Heart left ventricle (tissue), 16 donors: Measurements from ENCODE around the gene CUTA. TPM values are rescaled to one million over a fixed set of nuclear protein-coding genes. Genes with fewer than 3 reads are reported as not detected.

ENCODE experiments used
- ATAC-seq, 4 donors: fragments of 200-7000 bp; cut with Tn5 transposase; one replicate each; pipeline ENCODE4 v1.9.1; 2020 to 2022; ENCODE audit warnings: moderate library complexity in 4 of 4, mild to moderate bottlenecking in 3 of 4, moderate number of reproducible peaks in 1 of 4
- DNase-seq, 5 donors: peaks; one replicate each; pipeline ENCODE4 v3.0.0-alpha.2; 2020
- H3K27ac ChIP-seq, 12 donors: fragments of 200-600 bp; sonication (generic) in 4 of 12; one replicate each; pipeline versions ENCODE4 v1.5.0 to v1.8.0; 2016 to 2022; ENCODE audit warnings: mild to moderate bottlenecking in 2 of 12
- H3K27me3 ChIP-seq, 9 donors: fragments of 200-600 bp; sonication (generic) in 2 of 9; one replicate each; pipeline versions ENCODE4 v1.5.1 to v1.8.0; 2016 to 2022; ENCODE audit warnings: mild to moderate bottlenecking in 3 of 9
- H3K36me3 ChIP-seq, 9 donors: fragments of 200-600 bp; sonication (generic) in 2 of 9; one replicate each; pipeline versions ENCODE4 v1.5.0 to v1.8.0; 2018 to 2022; ENCODE audit warnings: mild to moderate bottlenecking in 2 of 9
- H3K4me1 ChIP-seq, 12 donors: fragments of 200-600 bp; sonication (generic) in 4 of 12; one replicate each; pipeline versions ENCODE4 v1.5.0 to v1.8.0; 2016 to 2022; ENCODE audit warnings: mild to moderate bottlenecking in 3 of 12
- H3K4me3 ChIP-seq, 12 donors: fragments of 200-600 bp; sonication (generic) in 4 of 12; one replicate each; pipeline versions ENCODE4 v1.5.0 to v1.8.0; 2017 to 2022; ENCODE audit warnings: mild to moderate bottlenecking in 9 of 12, moderate library complexity in 4 of 12
- H3K9me3 ChIP-seq, 12 donors: fragments of 200-600 bp; sonication (generic) in 4 of 12; one replicate each; pipeline versions ENCODE4 v1.5.0 to v1.8.0; 2016 to 2022; ENCODE audit warnings: mild to moderate bottlenecking in 1 of 12
- POLR2A ChIP-seq, 2 donors: fragments of 450-650 bp; IDR thresholded peaks; one replicate each; pipeline ENCODE4 v1.6.1; 2017; ENCODE audit warnings: antibody characterized with exemption in 2 of 2, mild to moderate bottlenecking in 2 of 2, moderate library complexity in 2 of 2
- WGBS, 4 donors: extraction: QIAGEN DNeasy Blood & Tissue Kit in 2 of 4; methylation state at CpG; one replicate each; pipeline versions ENCODE4 v1.1.5 to v1.1.7; 2013 to 2018; 5-methylcytosine and 5-hydroxymethylcytosine counted together
- intact Hi-C, 10 donors: fragments of 100-400 bp; cut with DNase I; formaldehyde crosslinking; loops; one replicate each; pipeline versions ENCODE4 v1.11.1 to v1.14.2; 2022
- polyA plus RNA-seq, 2 donors: library from polyadenylated mRNA; stranded (reverse); fragments of 200-250 nt; gene quantifications; one replicate each; pipeline ENCODE4 v1.2.3, GENCODE V29; 2013
- total RNA-seq, 9 donors: library from RNA; depleted of rRNA in 2 of 9; stranded (reverse); fragments of >200 nt in 2 of 9; fragmentation: NEBNext Ultra II Directional in 3 of 9; extraction: Animal tissue kit (Norgen Biotek cat#: 25700) in 3 of 9; gene quantifications; one replicate each; pipeline versions ENCODE4 v1.1.0 to v1.2.4, GENCODE V29; 2016 to 2023
- TF ChIP-seq, protein P1 (sequence below), 12 donors: fragments of 200-600 bp; sonication (generic) in 4 of 12; IDR thresholded peaks; one replicate each; pipeline versions ENCODE4 v1.5.0 to v1.8.0; 2018 to 2022; ENCODE audit warnings: antibody characterized with exemption in 12 of 12, mild to moderate bottlenecking in 5 of 12
- donor health status: ischemic (EF 13 %, LVEDD 7.1; RV severe dilation, severe dysfunction).
- donor health status: healthy with polysubstance abuse.
- donor health status: DM: no; HTN: yes; CAD: no.
- donor health status: DM: no; HTN: no; CAD: no.
- donor health status: ischemic (EF 25% LVEDD 6.9; RV normal size, moderate dysfunction).
- donor health status: ischemic (EF 25% LVEDD 5.7; RV mildly dilated, moderate dysfunction).
- donor health status: healthy.
- donor health status: DM: yes; HTN: yes; CAD: no.
- donor health status: ischemic (EF 35%, LVEDD 5.7; RV mildly dilated, moderate dysfunction).
- donor health status: nonischemic (EF 11% LVEDD 7.7; RV severe dilation, severe dysfunction).
- donor health status: DM: yes; HTN: yes; CAD: no.
- donor health status: PGD.
- donor health status: ischemic (EF 29% LVEDD 5.4; RV normal size, mild dysfunction).
- donor health status: nonischemic (EF 23%, LVEDD 6.1; RV moderate dilation, normal function).

Gene CUTA
- total and polyA plus RNA-seq, 11 donors: 99.3 to 142 (median 128) TPM

DNA sequence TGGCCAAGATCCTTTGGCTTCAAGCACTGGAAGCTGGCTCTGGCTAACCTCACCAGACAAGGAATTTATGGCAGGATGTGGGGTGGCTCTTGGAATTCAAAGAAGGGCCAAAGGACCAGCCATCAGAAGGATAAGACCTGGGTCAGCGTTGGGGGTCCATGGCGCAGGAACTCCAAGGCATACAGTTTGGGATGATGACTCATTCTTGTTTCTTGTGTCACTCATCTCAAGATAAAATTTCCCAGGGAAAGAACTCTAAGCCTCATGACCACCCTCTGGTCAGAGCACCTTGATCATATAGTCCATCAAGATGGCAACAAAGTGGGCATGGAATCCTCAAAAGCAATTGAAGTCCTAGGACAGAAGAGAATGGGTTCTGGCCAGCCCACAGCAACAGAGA is 41.3 kb upstream of the CUTA start:
- Histone ChIP-seq H3K9me3 (no peaks in the 10 kb centered on the region), H3K36me3 (peaks cover 0 to 22% (median 7%) of the 10 kb centered on the region in 9 donors), H3K27me3 (no peaks in the 10 kb centered on the region), H3K4me3 (no peak overlapping the region), H3K27ac (no peak overlapping the region), H3K4me1 (peaks cover 0 to 9% (median 6%) of the 10 kb centered on the region in 12 donors)
- TF ChIP-seq POLR2A (IDR thresholded peaks at IDR 0.05): no peak
- TF ChIP-seq, protein P1, sequence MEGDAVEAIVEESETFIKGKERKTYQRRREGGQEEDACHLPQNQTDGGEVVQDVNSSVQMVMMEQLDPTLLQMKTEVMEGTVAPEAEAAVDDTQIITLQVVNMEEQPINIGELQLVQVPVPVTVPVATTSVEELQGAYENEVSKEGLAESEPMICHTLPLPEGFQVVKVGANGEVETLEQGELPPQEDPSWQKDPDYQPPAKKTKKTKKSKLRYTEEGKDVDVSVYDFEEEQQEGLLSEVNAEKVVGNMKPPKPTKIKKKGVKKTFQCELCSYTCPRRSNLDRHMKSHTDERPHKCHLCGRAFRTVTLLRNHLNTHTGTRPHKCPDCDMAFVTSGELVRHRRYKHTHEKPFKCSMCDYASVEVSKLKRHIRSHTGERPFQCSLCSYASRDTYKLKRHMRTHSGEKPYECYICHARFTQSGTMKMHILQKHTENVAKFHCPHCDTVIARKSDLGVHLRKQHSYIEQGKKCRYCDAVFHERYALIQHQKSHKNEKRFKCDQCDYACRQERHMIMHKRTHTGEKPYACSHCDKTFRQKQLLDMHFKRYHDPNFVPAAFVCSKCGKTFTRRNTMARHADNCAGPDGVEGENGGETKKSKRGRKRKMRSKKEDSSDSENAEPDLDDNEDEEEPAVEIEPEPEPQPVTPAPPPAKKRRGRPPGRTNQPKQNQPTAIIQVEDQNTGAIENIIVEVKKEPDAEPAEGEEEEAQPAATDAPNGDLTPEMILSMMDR (IDR thresholded peaks at IDR 0.05): no peak
- DNase-seq (no peak), ATAC-seq (no peak)
- 92 to 98% (median 96%) methylated on average over 2 of the region's 2 CpGs for WGBS, 4 donors
- intact Hi-C loops: no loop called here

DNA sequence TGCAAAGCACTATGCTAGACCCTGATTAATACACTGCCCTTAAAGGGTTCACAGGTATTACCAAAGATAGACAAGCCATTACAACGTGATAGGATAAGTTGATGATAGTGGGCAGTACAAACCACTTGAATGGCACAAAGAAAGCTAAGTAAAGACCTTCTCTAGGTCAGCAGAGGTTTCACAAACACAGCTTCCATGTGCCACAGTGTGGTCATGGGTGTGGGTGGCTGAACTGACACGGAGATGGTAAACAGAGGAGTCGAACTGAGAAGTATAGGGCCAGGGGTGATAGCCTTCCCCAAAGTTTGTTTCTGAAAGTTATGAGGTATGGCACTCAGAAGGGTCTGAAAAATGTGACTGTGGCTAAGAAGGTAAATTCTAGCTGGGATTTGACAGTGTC is 40.8 kb upstream of the CUTA start:
- intact Hi-C loops: no loop called here
- TF ChIP-seq POLR2A (IDR thresholded peaks at IDR 0.05): no peak
- TF ChIP-seq, protein P1 (IDR thresholded peaks at IDR 0.05): no peak
- no peak for ATAC-seq
- no peak for DNase-seq
- no peak overlapping the region for H3K4me3 ChIP-seq
- H3K9me3 ChIP-seq: no peaks in the 10 kb centered on the region
- H3K27me3 ChIP-seq: no peaks in the 10 kb centered on the region
- no peak overlapping the region for H3K27ac ChIP-seq
- H3K36me3 ChIP-seq: peaks cover 0 to 22% (median 7%) of the 10 kb centered on the region in 9 donors
- WGBS, 4 donors: 58 to 70% (median 65%) methylated on average over 3 of the region's 3 CpGs
- H3K4me1 ChIP-seq: peaks cover 0 to 11% (median 8%) of the 10 kb centered on the region in 12 donors

DNA sequence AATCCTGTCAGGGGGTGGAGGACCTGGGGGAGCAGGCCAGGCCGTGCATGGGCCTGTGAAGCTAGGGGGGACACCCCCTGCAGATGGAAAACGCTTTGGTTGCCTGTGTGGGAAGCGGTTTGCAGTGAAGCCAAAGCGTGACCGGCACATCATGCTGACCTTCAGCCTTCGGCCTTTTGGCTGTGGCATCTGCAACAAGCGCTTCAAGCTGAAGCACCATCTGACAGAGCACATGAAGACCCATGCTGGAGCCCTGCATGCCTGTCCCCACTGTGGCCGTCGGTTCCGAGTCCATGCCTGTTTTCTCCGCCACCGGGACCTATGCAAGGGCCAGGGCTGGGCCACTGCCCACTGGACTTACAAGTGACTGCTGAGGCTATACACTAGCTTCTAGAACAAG is 38.2 kb upstream of the CUTA start:
- Histone ChIP-seq H3K4me3 (no peak overlapping the region), H3K27me3 (no peaks in the 10 kb centered on the region), H3K36me3 (peaks cover 0 to 22% (median 7%) of the 10 kb centered on the region in 9 donors), H3K9me3 (no peaks in the 10 kb centered on the region), H3K27ac (no peak overlapping the region), H3K4me1 (peaks cover 0 to 23% (median 17%) of the 10 kb centered on the region in 12 donors)
- intact Hi-C loops: no loop called here
- no peak for TF ChIP-seq POLR2A (IDR thresholded peaks at IDR 0.05)
- TF ChIP-seq, protein P1 (IDR thresholded peaks at IDR 0.05): no peak
- ATAC-seq (no peak), DNase-seq (no peak)
- WGBS, 4 donors: 93 to 97% (median 96%) methylated on average over 11 to 12 of the region's 12 CpGs

DNA sequence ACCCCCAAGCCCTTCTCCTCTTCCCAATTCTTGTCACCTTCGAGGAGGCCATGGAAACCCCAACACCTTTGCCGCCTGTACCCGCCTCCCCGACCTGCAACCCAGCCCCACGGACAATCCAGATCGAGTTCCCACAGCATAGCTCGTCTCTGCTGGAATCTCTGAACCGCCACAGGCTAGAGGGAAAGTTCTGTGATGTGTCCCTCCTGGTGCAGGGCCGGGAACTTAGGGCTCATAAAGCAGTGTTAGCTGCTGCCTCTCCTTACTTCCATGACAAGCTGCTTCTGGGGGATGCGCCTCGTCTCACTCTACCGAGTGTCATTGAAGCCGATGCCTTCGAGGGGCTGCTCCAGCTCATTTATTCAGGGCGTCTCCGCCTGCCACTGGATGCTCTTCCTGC is 37.1 kb upstream of the CUTA start:
- peak overlapping the region; percentile 71 to 99 (median 88) for H3K4me3 ChIP-seq
- peaks cover 0 to 22% (median 7%) of the 10 kb centered on the region in 9 donors for H3K36me3 ChIP-seq
- no peaks in the 10 kb centered on the region for H3K9me3 ChIP-seq
- WGBS, 4 donors: 45 to 53% (median 50%) methylated on average over 15 to 16 of the region's 16 CpGs
- H3K27me3 ChIP-seq: no peaks in the 10 kb centered on the region
- no peak for TF ChIP-seq POLR2A (IDR thresholded peaks at IDR 0.05)
- TF ChIP-seq, protein P1 (IDR thresholded peaks at IDR 0.05): no peak
- intact Hi-C loops: no loop called here
- H3K4me1 ChIP-seq: peaks cover 0 to 32% (median 17%) of the 10 kb centered on the region in 12 donors
- H3K27ac ChIP-seq: peak overlapping the region in 7 of 12 donors; percentile 67 to 88 (median 86)
- DNase-seq (no peak), ATAC-seq (no peak)
